22Rv1 (cell line): ENCODE measurements around the gene MFSD1.

ENCODE experiments used
- CTCF ChIP-seq: fragments of 450-650 bp; IDR thresholded peaks from 2 replicates; pipeline ENCODE4 v1.5.1; 2017; ENCODE audit warnings: mild to moderate bottlenecking
- ZFX ChIP-seq: fragments of 450-650 bp; IDR thresholded peaks from 2 replicates; pipeline ENCODE4 v1.6.1; 2017; ENCODE audit warnings: antibody characterized with exemption, borderline replicate concordance

- TF ChIP-seq CTCF (no peak), ZFX (no peak)
Observed at GRCh38 chr3:158820521-158820920, 18.7 kb downstream of the MFSD1 start.
